PC-3 (cell line): Measurements from ENCODE around the gene EXOC2.

Experiments
- CTCF ChIP-seq: fragments of 300-600 bp; sonication (generic); conservative IDR thresholded peaks from 2 replicates; pipeline ENCODE4 v1.5.1; 2017; ENCODE audit warnings: antibody characterized with exemption, low read depth, mild to moderate bottlenecking, low read length
- EZH2 ChIP-seq: fragments of 300-600 bp; sonication (generic); IDR thresholded peaks from one replicate; pipeline ENCODE4 v1.6.1; 2017; ENCODE audit warnings: antibody characterized with exemption, mild to moderate bottlenecking, low read length; ENCODE audit not compliant: unreplicated experiment

- TF ChIP-seq CTCF = no peak
- TF ChIP-seq EZH2 = no peak
Measured at GRCh38 chr6:473356-473755, 219.6 kb downstream of the EXOC2 start.
